Fibroblast of skin of right quadriceps (primary cell): ENCODE results near the gene LSM10.

Experiments used
- DNase-seq: peaks from one replicate; pipeline ENCODE4 v3.0.0-alpha.2; 2013

Gene LSM10

DNA sequence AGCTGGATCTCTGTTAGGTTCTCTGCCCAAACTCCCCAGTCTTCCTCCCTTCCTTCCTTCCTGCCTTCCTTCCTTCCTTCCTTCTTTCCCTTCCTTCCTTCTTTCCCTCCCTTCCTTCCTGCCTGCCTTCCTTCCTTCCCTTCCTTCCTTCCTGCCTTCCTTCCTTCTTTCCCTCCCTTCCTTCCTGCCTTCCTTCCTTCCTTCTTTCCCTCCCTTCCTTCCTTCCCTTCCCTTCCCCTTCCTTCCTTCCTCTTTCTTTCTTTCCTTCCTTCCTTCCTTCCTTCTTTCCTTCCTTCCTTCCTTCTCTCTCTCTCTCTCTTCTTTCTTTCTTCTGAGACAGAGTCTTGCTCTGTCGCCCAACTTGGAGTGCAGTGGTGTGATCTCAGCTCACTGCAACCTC is 8.7 kb upstream of the LSM10 start:
- no peak for DNase-seq

DNA sequence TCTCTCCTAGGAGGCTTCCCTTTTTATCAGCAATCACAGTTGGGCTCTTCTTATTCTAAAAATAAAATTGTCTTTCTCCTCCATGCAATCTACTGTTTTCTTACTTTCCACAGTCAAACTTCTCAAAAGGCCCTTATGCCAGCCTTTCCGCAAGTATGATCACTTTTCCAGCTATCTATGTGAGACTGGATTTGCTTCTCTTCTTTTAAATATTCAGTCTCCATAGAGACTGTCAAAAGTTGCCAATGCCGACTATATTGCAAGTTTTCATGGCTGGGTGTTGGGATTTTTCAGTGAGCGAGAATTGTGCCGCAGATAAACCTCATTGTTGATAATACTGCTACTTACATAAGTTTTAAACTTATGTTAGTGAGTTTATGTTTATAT is 4.8 kb upstream of the LSM10 start:
- no peak for DNase-seq

DNA sequence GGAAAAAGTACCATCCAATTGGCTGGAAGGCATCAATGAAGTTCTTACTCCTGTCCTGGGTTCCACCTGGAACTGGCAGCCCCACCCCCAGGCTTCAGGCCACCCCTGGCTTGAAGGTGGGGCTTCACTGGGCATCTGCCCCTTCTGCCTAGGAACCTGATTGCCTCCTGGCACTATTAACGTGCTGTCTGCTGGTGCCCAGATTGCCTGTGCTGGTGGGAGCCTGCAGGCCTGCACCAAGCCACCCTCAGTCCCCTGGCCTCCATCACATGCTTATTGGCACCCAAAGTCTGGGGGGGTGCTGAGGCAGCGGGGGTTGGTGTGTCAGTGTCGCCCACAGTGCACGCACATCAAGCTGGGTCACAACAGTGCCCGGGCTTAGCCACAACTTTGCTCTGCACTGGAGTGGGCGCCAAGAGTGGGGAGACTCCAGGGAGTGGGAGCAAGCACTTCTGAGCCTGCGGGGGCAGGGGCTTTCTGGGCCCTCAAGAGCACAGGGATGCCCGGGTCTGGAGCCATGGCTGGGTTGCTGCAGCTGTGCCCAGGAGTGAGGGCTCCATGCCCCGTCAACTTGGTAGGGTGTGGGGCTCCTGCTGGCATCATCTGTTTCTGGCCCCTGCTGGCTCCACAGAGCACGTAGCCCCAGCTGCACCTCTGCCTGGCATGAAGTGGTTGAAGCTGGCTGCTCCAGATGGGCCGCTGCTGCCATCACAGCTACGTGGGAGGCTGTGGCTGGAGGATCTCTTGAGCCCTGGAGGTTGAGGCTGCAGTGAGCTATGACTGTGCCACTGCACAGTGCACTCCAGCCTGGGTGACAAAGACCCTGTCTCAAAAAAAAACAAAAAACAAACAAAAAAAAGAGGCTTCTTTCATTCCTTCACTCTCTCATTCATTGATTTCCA is 4.1 kb upstream of the LSM10 start:
- no peak for DNase-seq

DNA sequence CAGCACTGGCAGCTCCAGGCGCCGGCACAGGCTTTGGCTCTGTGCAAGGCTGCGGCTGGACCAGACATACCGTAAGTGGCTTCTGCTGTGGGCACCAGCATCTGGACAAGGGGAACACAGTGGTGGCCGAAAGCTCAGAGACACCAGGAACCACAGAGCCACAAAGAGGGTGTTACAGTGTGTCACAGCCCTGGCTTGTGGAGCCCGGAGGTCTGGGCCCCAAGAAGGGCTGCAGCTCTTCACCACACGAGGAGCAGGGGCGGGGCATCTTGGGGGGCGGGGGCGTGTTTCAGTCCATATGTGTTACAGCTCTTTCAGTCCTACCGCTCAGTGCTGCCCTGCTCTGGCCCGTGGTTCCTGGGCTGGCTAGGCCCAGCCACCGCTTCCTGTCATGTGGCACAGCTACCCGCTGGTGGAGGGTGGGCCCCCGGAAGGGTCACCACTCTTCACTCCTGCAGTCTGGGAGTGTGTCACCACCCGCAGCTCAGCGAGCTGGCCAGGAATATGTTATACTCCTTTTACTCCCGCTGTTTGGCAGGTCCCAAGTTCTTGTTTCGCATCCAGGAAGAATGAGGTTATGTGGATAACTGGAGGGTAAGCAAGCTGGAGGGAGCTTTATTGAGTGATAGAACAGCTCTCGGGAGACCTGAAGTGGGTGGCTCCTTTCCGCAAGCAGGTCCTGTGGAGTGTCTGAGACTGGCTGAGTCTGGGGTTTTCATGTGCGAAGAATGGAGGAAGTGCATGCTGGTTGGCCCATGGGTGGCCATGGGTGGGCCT is 3.3 kb upstream of the LSM10 start:
- peak; percentile 59 for DNase-seq

DNA sequence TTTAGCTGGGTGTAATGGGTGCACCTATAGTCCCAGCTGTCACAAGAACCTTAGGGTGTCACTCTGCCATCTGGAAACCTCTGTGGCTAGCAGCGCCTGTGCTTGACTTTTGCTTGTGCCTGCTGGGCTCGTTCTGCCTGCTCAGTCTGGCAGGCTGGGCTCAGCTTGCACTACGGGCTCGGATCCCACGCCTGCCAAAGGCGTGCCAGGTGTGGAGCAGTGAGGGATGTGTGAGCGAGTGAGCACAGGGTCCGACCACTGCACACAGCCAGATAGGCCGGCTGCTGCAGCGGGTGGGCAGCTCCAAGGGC is 2.8 kb upstream of the LSM10 start:
- no peak for DNase-seq

DNA sequence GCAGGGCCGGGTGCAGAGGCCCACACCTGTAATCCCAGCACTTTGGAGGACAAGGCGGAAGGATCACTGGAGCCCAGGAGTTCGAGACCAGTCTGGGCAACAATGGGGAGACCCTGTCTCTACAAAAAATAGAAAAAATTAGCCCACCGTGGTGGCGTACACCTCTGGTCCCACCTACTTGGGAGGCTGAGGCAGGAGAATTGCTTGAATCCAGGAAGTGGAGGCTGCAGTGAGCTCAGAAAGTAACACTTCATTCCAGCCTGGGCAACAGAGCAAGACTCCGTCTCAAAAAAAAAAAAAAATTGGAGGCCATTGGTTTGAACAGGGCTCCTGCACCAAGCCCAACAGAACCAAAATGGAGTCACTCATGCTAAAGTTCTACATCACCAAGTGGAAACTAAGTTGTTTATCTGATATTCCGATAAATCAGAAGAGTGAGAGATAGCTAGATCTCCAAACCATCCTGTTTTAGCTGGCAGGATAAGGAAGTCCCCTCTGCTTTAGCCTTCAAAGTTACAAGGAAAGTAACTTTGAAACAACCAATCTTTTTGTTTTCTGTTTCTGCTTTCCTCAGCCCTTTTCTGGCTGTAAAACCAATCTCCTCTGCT is 766 bp upstream of the LSM10 start:
- no peak for DNase-seq

DNA sequence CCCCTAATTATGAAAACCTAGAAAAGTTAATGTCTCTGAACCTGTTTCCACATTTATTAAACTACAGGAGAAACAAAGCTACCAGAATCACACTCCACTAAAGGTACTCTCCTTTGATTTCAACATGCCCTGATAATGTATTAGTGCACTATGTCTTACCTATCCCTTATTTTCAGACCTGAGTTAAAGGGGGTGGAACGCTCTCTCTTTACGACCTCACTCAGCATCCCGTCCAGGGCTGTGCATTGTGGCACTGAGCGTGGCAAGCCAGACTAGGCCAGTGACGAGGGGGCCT is 678 bp downstream of the LSM10 start:
- DNase-seq = no peak

DNA sequence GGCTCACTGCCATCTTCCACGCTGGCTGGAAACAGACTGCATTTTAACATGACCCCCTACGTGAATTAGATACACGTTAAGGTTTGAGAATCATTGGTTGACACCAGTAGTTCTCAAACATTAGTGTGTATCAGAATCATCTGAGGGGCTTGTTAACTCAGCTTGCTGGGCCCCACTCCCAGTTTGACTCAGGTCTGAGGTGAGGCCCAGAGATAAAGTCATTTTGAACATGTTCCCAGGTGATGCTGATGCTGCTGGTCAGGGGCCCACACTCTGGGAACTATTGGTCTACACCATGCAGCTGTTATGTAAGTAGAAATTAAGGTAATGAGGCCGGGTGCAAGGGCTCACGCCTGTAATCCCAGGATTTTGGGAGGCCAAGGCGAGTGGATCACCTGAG is 1.3 kb downstream of the LSM10 start:
- no peak for DNase-seq

DNA sequence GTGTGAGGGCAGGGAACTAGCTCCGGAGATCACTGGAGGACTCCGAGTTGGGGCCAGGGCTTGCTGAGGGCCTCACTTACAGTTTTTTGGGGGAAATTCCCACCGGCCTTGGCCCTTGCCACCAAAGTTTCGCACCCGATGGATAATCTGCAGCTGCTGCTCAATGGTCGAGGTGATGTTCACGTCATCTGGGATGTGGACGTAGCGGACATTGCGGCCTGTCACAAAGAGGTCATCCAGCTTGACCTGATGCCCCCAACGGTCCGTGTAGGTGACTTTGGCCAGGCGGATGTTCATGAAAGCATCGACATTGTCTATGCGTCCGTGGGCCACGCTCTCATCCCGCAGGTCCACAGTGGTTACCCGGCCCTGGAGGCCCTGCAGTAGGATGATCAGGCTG is 4.0 kb downstream of the LSM10 start:
- no peak for DNase-seq

DNA sequence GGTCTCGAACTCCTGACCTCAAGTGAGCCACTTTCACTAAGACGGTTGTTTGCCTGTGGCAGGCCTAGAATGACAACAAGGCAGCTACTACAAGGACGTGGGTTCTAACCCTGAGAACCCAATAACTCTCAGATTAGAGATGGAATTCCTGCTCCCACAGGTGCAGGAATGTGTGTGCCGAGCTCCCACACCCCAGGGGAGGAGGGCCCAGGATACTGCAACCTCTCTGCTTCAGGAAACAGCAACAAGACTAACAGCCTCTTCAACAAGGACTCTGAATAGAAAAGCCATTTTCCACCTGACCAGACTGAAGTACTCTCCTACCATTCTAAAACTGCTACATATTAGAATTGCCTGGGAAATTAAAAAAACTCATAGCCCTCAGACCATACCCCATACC is 4.9 kb downstream of the LSM10 start:
- no peak for DNase-seq

DNA sequence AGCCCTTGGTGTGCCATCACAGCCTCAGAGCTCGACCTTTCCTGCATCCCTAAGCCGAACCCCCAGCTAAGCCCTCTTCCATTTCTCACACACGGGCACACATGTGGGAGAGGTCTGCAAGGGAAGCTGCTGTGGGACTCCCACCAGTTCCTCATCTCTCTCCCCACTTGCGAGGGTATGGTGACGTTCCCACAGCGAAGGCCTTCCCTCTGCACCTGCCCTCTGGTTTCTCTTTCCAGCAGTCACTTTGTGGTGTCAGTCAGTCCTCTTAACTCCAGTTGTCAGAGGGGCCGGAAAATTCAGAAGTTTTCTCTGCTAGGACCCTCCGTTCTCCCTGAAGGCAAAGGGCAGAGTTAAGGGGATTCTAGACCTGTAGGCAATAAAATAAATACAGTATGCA is 6.4 kb downstream of the LSM10 start:
- DNase-seq = no peak

DNA sequence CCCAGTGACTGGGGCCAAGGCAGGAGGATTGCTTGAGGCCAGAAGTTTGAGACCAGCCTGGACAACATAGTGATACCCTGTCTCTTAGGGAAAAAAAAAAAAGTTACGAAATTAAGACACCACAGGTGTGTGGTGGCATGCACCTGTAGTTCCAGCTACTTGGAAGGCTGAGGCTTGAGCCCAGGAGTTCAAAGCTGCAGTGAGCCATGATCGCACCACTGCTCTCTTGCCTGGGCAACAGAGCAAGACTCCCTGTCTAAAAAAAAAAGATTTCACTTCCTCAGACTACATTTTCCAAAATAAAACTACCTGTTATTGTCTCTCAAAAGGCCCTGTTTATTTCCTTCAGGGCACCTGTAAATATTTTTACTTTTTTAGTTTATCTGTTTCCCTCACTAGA is 7.3 kb downstream of the LSM10 start:
- no peak for DNase-seq

DNA sequence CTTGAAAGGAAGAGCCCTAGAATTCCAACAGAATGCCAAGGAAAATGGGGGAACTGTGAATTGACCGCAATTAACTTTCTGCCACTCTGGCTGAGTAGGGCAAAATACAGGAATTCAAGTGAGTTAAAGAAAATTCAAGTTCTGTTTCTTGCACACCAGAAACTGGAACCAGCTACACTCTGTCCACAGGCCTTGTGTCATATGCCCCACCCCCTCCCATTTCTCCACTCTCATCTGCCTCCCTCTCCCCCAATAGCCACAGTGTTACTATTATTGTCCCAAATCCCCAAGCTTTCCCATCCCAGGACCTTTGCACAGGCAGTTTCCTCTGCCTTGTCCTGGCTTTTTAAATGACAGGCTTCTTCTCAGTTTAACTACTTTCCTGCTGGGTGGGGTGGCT is 7.7 kb downstream of the LSM10 start:
- no peak for DNase-seq

DNA sequence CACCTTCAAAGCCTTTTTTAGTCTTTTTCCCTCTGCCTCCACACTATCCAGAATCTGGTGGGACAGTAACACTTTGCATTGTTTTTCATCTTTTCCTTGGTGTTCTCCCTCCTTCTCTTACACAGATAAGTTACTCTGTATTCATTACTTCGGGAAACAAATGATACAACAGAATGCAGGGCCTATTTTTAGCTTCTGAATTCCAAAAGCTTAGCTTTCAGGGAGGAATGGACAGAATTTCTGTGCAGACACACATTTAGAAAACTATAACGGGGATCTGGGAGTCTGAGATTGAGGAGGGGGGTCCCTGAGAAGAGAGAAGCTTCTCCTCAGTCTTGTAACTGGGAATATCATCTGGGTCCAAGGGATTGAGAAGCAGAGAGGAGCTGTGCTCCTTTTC is 8.4 kb downstream of the LSM10 start:
- no peak for DNase-seq

DNA sequence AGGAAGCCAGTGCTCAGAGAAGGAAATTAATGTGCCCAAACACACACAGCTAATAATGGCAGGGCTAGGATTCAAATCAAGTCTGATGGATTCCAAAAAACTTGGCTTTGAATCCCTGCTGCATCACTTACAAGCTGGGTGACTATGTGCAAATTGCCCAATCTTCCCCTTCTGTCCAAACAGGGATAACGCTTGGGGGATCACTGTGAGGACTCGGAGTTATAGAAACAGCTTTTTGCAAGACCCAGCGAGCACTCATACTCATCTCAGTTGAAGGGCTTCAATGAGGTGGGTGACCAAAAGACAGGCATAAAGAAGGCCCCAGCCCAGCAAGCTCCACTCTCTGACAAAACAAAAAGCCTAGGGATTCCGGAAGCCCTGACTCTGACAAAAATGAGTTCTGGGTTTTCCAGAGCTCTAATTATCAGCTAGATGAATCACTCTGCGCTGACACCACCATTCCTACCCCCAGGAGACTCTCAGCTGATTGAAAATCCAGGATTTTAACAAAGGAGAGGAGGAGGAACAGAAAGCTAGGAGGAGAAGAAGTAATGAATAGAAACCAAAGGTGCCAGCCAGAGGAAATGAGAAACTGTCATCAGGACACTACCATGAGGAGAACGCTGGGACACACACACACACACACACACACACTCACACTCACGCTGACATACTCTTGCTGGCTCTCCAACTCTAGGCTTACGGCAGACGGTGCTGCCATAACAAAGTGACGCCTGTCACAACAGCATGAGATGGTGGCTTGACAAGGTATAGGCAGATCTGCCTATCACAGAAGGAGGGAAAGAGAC is 10.4 kb downstream of the LSM10 start:
- peak; percentile 89 for DNase-seq

DNA sequence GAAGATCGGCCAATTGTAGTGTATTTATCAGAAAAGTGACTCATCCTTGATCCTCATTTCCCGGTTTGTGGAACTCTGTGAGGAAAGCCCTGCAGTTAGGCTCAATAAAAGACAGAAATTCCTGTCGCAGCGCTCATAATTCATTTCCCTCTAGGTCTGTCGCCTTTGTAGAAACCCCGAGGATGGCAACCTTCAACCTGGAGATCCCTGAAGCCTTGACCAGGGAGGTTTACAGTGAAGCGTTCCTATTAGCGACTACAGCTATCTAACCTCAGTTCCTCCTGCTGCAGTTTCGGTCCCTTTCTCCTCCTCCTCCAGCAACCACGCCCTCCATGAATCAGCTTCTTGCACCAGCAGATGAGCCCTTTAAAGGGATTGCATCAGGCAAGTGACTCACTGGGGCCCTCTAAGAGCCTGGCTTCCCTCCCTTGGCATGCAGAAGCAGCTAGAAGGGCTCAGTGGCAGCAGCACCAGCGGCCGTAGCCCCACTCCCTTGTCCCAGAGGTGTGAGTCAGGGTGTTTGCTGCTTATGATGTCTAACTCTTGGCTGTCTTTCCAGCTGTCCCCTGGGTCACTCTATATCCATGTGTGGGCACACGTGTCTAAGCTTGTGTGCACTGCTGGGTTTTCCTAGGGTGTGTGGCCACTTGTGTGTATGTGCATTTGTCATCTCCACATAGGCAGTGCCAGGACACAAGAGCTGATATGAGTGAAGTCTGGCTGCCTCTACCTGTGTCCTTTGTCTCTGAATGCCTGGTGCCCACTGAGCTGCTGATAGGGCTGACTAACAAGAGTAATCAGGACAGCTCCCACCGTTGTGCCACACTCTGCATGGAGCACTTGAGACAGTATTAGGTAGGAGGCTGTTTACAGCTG is 11.2 kb downstream of the LSM10 start:
- peak; percentile 100 for DNase-seq

DNA sequence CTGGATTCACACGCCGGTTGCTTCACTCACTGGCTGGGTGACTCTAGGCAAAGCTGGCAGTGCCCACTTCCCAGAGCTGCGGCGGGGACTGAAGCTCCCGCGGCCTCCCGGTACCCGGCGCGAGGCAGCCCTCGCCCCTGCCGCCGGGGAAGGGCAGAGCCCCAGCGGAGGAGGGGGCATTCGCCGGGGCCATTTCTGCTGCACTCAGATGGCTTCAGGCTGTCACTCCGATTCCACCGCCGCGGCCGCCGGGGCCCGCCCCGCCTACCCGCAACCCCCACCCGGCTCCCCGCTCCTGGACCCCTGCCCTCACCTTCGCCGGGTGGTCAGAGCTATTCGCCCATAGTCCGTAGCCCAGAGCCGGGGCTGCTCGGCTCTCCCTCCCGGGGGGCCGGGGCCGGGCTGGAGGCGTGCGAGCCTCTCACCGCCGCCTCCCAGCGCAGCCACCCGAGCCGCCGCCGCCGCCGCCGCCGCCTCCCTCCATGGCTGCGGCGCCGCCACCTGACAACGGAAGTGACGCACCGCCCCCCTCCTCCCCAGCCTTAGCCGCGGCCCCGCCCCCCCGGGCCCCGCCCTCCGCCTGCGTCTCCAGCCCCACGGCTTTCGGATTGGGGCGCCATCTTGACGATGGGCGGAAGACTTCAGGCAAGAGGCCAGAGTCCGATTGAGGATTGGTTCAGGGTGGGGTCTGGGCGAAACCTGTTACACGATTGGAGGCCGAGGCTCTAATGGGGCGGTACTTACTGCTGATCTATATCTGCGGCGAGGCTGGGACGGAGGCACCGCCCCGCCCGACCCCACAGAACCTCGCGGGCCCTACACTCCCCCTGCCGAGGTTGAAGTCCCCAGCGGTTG is 12.1 kb downstream of the LSM10 start, which contains the start of gene STK40:
STK40 (minus strand) TSS at position 515 of the 855 bp plus-strand sequence. CDS start 24,592 bp downstream, outside the sequence.
- DNase-seq = peak; percentile 100

DNA sequence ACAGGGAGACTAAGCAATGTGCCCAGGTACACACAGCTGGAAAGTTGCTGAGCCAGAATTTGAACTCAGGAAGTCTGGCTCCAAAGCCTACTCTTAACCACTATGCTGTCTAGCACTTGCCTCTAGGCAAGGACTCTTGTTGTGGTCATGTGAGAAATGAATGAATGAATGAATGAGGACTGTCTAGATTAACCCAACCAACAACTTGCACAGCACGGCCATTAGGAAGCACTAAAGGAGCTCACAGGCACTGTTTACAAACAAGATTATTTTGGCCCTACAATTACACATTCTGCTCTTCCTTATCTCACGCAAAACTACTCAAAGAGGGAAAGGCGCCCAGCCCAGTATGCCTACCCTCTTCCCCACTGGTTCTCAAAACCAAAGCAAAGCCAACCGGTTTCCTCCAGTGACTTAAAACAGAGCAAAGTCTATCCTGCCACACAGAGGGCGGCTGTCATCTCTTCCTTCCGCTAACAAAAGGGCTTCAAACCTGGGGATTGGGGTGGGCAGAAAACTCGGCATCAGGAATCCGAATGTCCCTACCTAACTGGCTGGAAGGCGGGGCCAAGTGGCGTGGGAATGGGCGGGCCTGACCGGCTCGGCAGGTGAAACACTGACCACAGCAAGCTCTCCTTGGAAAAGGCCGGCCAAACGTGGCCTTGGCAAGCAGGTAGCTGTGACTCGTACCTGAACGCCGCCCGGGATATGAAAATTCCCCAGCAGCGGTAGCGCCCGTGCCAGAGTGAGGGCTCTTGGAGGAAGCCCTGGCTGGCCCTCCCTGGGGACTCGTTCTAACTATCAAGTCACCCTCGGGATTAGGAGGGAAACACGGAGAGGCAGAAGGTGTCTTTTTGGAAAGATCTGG is 12.9 kb downstream of the LSM10 start:
- DNase-seq = peak; percentile 11

DNA sequence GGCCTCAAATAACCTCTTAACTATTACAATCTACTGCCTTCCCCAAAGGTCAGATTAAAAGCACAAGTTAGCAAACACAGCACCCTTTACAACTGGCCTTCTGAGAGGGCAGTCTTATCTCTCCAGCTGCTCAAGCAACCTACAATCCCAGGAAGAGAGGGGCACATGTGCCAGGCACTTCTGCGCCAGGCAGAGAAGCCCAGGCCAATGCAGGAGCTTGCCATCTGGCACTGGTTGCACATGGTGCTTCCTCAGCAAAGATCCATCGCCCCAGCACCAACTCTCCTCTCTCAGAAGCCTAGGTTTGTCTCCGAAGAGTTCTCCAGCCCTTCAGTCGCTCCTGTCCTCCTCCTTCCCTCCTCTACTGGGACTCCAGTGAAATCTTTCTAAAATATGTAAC is 14.5 kb downstream of the LSM10 start:
- DNase-seq = no peak

DNA sequence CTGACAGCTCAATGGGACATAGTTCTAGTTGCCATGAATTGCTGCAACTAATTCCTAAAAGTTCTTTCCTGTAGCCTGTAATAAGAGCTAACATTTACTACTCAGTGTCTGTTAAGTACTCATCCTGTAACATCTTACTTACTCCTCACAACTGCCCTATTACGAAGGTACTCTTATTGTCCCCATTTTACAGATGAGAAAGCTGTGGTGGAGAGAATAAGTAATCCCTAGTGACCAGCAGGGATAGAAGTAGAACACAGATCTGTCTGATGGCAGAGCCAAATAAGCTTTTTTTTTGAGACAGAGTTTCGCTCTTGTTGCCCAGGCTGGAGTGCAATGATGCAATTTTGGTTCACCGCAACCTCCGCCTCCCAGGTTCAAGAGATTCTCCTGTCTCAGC is 15.0 kb downstream of the LSM10 start:
- no peak for DNase-seq
